Stimulated activated CD8-positive, alpha-beta memory T cell treated with anti-CD3 and anti-CD28 coated beads, Interleukin-12 subunit alpha, Interleukin-12 subunit beta, amount 100 ng/mL, for 24 hours (primary cell): ENCODE measurements around the gene RSPH6A.

Experiments used
- DNase-seq: peaks from one replicate; pipeline ENCODE4 v3.0.0-alpha.2; 2020; ENCODE audit errors: extremely low read depth

RSPH6A gene

DNA sequence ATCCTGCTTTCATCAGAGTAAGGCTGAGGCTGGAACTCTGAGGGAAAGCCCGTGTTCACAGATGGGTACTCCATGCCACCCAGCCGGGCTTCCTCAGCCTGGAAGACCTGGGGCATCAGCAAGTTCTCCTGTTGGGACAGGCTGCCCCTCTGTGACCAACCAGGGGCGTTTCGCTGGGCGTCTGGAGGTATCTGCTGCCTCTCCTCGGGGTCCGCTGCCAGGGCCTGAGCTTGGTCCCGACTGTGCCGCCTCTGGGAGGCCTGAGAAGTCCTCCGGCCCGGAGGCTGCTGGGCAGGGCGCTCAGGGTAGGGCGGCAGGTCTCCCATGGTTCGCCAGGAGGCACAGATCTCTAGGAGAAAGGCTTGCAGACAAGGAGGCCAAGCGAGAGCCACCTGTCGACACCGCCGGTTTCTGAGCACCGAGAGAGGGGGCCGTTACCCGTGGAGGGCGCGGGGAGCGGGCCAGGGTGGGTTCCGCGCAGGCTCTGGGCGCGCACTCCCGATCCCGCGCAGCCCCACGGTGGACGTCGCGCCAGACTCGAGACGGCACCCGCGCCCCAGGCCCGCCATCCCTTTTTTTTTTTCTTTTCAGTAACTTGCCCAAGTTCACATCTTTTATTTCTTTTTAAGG is at the start of gene RSPH6A:
Gene RSPH6A (minus strand): TSS at position 458 of the 630 bp plus-strand sequence. CDS start 132 bp downstream, at position 326.
- no peak for DNase-seq

DNA sequence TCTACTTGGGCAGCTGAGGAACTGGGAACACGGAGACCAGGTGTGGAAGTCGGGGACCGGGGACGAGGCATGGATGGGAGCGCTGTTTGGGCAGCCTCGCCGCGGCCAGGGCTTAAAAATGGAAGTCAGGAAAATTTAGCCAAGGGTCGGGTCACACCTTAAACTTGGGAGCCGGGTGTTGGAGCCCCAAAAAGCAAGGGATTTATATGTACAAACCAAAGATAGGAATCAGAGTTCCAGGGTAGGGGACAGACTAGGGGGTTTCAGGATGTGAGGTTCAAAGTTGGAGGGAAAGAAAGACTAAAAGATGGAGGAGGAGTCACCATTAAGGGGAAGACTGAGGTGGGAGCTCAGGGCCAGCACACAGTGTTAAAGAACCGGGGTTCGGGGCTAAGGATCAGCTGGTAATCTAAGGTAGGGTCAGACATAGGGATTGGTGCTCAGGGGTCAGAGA is 49.5 kb upstream of the RSPH6A start:
- DNase-seq = no peak

DNA sequence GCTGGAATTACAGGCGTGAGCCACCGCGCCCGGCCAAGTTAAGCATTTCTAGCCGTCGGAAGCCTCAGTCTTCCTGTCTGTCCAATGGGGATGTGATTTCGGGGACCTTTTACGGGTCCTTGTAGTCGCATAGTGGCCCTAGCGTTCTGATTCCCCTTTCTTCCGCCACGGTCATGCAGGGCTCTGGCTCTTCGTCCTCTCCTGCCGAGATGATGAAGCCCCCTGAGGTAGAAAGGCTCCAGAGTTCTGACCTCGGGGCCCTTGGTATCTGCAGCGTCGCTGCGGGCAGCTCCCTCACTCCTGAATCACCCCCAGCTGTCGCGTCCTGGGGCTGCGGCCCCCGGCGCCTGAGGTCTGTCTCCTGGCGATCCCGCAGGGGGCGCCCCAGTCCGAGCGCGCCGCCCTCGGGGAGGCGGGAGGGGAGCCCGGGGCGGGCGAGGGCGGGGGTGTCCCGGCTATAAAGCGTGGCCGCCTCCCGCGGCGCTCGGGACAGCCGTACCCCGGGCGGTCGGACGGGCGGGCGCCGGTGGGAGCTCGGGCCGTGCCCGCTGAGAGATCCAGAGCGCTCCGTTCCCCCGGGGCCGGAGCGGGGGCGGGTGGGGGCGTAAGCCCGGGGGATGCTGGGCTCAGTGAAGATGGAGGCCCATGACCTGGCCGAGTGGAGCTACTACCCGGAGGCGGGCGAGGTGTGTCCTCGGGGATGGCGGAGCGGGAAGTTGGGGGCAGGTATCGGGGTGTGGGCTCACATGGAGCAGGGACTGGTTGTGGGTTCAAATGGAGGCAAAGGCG is 48.9 kb upstream of the RSPH6A start, which contains the start of gene FOXA3:
Gene FOXA3 (plus strand): TSS at position 487 of the 789 bp plus-strand sequence. CDS start 131 bp downstream, at position 618.
- no peak for DNase-seq

DNA sequence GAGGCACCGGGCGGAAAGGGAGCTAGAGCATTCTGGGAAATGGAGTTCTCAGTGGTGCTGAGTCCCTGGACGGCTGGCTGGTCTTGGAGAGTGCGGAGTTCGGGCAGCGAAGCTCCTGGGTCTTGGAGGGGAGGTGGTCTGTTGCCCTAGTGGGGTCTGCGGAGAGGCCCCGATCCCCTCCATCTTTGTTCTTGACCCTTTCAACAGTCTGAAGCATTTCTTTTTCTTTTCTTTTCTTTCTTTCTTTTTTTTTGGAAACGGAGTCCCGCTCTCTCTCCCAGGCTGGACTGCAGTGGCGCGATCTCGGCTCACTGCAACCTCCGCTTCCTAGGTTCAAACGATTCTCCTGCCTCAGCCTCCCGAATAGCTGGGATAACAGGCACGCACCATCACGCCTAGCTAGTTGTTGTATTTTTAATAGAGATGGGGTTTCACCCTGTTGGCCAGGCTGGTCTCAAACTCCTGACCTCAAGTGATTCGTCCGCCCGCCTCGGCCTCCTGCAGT is 48.3 kb upstream of the RSPH6A start:
- no peak for DNase-seq

DNA sequence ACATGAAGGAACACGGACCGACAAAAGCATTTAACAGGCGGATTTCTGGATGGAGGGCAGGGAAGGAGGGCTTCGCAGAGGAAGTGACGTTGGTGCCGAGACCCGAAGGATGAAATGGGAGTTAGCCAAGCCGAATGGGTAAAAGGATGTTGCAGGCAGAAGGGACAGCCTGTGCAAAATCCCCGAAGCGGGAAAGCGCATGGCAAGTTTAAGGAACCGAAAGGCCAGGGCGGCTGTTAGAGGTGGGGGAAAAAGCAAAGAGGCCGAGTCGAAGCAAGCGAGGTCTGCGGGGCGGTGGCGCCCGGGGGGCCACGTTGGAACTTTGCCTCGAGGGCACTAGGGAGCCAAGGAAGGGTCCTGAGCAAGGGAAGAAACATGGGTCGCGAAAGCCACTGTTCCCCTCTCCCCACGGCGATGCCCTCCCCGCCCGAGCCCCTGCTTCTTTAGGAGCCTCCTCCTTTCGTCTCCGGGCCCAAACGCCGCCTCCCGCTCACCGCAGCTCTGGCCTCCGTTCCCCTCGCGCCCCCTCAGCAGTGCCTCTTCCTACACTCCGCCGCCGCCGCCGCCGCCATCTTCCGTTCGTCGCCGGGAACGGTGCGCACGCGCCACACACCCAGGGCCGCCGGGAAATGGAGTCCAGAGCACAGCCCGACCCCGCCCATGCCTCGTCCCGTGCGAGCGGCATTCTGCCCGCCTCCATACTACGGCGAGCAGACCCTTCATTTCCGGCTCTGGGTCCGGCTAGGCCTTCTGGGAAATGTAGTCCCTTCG is 47.6 kb upstream of the RSPH6A start, which contains the start of gene SYMPK:
Gene SYMPK (minus strand): TSS at position 584 of the 771 bp plus-strand sequence. CDS start 8,652 bp downstream, outside the sequence.
- DNase-seq = peak; percentile 97

DNA sequence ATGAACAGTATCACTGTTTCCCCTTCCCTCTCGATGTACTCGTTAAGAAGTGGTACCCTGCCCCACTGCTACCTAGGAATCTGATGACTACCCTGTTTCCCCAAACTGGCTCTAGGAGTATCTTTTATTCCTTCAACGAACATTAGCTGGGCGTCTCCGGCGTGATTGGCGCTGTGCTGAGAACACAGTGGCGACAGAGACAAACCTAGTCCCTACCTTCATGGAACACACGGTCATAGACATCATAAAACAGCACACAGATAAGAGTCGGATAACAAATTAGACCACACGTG is 47.1 kb upstream of the RSPH6A start:
- DNase-seq = no peak

DNA sequence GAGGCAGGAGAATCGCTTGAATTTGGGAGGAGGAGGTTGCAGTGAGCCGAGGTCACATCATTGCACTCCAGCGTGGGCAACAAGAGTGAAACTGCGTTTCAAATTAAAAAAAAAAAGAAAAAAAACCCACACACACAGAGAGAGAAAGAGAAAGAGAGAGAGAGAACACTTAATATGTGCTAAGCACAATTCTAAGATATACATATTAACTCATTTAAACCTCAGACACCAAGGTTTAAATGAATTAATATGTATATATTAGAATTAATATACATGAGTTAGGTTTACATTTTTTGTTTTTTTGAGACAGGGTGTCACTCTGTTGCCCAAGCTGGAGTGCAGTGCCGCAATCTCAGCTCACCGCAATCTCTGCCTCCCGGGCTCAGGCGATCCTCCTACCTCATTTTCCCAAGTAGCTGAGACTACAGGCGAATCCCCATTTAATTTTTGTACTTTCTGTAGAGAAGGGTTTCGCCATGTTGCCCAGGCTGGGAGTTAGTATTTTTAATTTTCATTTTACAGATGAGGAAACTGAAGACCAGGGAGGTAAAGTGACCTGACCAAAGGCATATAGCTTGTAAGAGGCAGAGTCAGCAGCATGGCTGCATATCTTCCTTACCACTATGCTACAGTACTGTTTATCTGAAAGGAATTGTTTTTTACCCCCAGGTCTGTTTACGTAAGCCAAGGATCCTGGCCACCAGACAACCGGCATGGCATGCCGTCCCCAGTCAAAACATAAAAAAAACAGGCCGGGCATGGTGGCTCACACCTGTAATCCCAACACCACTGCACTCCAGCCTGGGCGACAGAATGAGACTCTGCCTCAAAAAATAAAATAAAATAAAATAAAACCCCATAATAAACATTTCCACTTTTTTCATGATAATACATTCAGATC is 45.5 kb upstream of the RSPH6A start:
- no peak for DNase-seq

DNA sequence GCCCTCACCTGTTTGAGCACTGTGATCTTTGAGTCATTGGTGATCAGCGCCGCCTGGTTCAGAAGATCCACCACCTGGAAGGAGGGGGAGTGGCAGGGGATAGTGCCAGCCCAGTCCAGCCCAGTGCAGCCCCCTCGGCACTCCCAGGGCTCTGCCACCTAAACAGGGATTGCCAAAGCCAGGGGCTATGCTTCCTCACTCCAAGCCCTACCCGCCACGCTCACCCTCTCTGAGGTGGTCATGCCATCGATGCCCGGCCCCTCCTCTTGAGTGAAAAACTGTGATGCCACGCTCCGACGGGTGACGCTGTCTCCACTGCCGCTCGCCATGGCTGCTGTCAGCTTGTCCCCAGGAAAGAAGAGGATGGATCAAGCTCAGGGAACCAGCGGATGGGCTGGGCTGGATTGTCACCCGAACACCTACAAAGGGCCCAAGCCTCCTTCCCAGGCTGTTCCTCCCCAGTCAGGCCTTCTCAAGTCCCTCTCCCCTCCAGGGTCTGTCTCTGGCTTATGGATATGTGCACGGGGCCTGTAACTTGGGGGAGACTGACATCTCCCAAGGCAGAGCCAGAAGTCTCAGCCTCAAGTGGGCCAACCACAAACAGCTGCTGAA is 39.2 kb upstream of the RSPH6A start:
- no peak for DNase-seq

DNA sequence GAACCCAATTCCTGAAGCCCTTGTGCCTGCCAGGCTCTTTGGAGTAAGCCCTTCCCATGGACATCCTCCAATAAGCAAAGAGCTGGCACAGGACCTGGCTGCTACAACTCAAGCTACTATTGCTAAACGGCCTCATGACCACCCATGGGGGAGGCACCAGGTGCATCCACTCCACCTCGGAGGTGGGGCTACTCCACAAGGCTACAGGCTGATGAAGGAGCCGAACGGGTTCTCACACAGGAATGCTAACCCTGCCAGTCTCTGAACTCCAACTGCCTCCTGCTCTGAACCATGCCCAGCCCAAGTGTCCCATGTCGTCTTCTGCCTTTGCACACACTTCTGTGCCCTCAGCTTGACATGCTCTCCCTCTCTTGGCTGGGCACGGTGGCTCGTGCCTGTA is 37.9 kb upstream of the RSPH6A start:
- no peak for DNase-seq

DNA sequence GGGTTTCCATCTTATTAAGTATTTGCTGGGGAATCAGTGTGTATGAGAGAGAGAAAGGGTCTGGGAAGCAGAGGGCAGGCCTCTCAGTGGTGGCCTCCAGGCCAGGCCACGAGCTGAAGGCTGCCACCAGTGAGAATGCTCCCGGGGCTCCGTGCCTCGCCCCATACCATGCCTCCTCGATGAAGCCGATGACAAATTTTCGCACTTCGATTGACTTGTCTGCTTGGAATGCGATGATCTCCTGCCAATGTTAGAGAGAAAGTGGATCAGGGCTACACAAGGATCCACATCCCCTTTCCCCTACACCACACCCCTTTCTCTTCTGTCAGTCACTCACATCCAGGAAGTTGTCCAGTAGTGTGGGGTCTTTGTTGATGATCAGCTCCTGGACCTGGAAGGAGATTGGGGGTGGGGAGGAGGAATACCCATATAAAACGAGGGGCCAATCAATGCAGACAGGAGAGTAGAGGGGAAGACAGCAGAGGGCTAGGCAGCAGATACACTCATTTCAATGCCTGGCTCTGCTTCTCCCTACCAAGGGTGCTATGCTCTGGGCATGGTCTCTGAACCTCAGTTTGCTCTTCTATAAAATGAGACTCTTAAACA is 37.1 kb upstream of the RSPH6A start:
- DNase-seq = no peak

DNA sequence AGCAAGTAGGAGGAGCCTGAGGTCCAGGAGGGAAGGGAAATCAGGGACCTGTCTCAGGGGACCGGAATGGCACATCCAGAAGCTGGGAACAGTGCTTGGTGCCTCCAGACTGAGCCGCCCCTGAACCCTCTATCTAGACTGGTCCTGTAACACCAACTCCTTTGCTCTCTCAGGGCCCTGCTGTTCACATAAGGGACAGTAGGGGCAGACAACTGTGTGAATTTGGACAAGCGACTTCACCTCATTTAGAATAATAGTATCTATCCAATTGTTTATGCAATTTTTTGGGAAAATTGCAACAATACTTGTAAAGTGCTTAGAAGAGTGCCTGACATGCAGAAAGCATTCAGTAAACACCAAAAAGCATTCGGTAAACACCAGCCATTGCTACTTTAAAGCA is 33.8 kb upstream of the RSPH6A start:
- DNase-seq = no peak

DNA sequence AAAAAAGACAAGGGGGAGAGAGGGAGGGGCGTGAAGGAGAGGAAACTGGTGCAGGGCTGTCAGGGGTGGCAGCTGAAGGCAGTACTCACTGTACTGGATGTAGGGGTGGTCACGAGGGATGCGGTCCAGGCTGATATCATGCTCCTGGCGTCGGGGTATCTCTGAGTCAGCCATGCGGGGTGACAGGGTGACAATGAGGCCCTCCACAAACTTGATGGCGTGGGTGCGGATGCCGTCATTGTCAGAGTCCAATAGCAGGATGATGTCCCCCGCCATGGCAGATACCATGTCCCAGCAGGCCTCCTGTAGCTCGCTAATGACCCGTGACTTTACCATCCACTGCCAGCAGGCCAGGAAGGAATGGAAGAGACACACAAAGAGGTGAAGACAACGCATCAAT is 32.6 kb upstream of the RSPH6A start:
- no peak for DNase-seq

DNA sequence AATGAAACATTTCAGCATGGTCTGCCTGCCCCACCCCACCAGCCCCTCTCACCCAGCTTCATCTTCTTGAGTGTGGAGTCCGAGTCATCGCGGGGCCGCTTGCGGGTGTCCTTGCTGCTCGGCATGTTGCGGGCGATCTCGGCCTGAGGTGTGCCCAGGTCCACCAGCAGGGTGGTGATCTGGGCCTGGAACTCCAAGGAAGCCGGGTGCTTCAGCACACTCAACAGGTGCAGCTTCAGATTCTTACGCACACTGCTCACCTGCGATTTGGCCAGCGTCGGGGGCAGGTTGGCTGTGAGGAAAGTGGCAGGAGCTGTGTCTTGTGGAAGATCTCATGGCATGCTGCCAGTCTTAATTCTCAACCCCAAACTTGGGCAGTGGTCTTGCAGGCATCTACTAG is 27.1 kb upstream of the RSPH6A start:
- DNase-seq = no peak

DNA sequence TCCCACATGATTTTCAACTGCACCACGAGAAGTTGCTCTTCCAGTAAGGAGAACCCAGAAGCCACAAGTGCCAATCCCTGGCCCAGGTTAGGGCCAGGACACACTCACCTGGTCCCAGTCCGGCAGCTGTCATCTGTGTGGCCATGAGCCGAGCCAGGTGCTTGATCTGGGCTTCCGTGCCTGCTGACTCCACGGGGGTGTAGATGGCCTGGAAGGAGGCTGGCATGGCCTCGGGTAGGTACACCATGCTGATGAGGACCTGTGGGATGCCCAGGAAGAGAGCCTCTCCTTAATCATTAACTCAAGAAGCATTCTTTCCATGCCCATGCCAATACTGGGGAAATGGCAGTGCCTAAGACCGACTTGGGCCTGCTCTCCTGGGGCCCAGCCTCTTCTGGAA is 19.9 kb upstream of the RSPH6A start:
- DNase-seq = no peak

DNA sequence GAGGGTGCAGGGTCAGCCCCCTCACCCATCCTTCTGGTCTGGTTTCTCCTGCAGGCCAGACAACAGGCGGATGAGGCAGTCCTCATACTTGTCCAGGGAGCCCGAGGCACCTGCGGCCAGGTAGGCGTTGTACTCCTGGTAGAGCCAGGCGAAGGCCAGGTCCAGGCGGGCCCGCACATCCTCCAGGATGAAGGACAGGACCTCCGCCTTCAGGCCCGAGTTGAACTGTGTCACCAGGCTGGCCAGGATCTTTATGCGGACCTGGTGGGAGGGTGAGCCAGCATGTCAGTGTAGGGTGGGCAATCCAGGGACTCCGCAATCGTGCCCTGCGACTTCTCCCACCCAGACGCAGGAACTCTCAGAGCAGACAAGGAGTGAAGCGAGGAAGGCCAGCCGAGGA is 13.8 kb upstream of the RSPH6A start:
- no peak for DNase-seq

DNA sequence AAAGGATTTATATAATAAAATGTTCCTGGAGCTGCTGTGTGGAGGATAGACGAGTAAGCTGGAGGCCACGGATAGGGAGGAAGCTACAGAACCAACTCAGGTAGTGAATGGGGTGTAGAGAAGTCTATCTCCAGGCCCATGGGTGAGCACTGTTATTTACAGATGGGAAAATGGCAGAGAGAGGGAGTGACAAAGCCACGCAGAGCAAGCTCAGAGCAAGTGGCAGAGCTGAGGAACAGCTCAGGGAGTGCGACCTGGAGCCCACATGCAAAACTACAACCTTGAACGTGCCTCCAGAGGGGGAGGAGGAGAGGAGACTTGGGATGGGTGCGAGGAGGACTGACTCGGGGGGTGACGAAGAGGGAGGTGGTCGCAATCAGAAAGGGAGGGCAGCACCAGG is 13.4 kb upstream of the RSPH6A start:
- DNase-seq = no peak

DNA sequence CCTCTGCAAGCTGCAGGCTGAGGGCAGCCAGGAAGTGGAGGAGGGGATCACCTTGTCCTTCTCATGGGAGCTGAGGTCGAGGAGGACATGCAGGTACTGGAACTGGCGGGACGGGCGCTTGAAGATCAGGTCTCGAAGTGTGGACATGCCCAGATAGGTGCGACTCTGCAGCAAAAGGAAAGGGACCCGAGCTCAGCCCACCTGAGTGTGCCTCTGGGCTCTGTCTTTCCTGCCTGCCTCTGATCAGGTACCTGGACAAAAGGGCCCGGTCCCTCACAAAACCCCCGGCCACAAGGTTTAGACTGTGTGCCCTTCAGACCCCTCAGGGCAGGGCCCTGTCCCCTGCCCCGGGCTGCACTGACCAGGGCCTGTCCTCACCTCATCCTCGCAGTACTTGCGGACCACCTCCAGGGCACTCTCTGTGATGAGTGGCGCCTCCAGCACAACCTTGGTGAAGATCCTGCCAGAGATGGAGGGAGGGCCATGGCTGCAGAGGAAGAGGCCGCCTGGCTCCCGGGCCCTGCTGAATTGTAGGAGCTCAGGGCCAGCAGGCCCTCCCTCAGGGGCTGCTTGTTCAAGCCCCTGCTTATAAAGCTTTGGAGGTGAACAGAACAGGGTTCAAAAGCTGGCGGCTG is 12.5 kb upstream of the RSPH6A start:
- no peak for DNase-seq

DNA sequence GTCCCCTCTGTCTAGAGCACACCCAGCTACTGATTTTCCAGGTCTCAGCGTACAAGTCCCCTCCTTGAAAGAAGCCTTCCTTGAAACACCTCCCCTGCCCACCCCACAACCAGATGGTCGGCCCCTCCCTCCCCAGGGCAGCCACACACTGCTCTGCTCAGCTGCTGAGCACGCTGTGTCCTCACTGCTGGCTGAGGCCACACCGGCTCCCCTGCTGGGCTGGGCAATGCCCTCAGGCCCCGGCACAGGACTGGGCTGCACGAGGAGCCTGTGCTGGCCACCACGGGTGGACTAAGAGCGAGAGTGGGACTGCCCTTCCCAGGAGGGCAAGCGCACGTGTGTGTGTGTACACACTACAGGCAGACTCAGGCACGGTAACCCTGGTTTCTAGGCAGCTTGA is 11.8 kb upstream of the RSPH6A start:
- DNase-seq = no peak

DNA sequence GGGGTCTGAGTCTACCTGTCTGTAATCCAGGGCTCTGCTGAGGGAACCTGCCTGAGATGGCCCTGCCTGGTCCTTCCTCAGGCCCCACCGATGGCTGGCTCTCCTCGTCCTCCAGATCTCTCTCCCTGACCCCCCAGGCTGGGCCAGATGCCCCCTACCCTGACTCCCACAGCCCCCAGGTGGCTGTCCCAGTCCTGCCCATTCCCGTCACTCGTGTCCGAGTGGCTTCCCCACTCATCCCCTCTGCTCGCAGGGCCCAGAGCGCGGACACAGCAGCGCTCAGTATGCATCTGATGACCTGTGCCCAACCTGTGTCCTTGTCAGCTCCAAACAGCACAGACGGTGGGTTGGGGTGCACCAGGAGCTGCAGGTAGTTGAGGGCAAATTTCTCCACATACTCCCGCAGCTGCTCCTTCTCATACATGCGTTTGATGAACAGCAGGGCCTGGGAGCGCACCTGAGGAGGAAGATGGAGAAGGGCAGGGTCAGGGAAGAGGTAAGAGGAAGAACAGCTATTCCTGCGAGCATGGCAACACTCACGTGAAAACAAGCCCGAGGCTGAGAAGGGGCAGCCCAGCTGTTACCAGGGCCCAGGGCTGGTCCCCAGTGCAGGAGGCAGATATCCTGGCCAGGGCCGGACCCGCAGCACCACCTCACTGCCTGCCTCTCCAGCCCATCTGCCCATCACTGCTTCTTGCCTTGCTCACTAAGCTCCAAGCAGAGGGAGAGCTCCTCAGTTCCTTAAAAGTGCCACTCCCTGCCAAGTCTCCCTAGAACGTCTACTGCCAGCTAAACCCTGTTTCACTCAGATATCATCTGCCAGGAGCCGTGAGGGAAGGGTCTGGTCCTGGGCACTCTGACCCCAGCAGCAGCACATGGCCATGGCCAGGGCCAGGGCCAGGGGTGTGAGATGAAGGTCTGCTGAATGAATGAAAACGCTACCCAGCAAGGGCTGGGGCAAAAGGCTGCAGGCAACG is 11.1 kb upstream of the RSPH6A start:
- DNase-seq = no peak
